Retina (tissue), 1 donor: ENCODE results near the gene TGFB2.

ENCODE experiments used
- DNase-seq: peaks from one replicate; pipeline ENCODE4 v3.0.0-alpha.2; 2016

The TGFB2 gene

DNA sequence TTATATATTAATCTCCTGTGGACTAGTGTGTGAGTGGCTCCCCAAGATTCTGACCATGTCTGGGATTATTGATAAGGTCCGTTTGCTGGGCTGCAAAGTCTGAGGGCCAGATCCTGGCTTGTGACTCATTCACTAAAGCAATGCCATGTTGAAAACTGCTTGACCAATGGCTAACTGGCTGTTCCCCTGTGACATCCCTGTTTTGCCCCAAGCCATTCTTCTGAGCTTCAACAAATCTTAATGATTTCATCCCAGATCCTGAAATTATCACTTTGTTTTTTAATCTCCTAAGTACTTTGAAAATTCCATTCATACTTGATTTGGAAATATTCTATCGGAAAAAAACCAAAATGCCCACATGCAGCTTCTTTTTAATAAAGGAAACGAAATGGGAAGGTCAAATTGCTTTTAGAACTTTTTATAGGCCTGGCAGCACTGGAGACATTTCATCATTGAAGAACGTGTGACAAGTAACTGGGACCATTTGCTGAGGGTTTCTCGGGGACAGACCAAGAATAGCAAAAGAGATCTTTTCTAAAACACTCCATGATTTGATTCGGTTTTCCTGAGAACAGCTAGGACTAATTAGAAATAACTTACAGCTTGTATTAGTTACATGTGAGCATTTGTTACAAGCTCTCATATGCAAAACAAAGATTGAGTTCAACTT, 121.3 kb downstream of the TGFB2 start:
- DNase-seq: no peak

GRCh38 chr1:218467101-218468072, 122.3 kb downstream of the TGFB2 start:
- DNase-seq: no peak

DNA sequence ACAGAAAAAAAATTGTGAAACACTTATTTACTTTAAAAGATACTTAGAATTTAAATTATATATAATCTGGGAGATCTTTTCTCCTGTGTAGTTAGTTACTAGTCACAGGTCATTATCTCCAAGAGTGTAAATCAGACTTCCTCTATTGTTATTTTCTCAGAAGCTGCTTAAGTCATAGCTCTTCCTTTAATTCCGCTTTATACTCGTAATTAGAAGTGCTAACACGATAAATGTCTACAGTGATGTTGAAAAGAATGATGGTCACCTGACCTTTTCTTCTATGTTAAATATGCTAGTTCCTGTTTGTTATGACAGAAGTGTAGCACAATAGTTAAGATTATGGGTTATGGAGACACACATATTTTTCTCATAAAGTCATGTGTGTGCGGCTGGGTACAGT, 123.6 kb downstream of the TGFB2 start:
- no peak for DNase-seq

GRCh38 chr1:218472885-218473284, 127.7 kb downstream of the TGFB2 start:
- no peak for DNase-seq

GRCh38 chr1:218473522-218473921, 128.4 kb downstream of the TGFB2 start:
- DNase-seq: no peak

GRCh38 chr1:218474128-218474527, 129.0 kb downstream of the TGFB2 start:
- no peak for DNase-seq

DNA sequence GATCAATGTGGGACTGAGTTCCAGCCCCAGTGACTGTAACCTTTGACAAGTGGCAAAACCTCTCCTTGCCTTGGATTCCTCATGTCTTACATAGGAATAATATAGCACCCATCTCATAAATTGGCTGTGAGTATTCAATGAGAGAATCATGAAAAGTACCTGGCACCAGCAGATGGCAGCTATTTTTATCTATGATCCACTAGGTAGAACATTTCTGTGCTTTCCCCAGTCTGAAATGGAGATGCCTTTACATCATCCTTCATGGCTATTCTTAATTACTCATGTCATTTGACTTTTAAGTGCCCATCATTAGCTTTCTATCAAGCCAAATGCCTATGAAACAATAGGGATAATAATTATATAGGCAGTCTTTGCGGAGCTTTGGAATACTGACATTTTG, 130.1 kb downstream of the TGFB2 start:
- DNase-seq: no peak

DNA sequence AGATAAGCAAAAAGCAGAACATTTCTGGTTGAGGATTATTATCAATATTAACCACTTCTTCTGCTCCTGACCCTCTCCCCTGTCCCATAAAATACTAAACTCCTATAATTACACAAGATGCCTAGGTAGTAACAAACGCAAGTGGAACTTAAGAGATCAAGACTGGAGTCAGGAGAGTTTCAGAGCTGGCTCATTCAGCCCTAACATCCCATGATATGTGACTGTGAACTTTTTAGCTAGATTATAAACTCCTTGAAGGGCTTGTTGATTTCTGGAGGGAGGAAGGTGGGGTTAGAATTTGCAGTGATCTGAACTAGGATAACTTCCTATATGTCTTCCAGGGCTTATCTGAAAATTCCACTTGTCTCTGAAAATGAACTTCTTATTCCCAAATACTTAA, 130.6 kb downstream of the TGFB2 start:
- no peak for DNase-seq

DNA sequence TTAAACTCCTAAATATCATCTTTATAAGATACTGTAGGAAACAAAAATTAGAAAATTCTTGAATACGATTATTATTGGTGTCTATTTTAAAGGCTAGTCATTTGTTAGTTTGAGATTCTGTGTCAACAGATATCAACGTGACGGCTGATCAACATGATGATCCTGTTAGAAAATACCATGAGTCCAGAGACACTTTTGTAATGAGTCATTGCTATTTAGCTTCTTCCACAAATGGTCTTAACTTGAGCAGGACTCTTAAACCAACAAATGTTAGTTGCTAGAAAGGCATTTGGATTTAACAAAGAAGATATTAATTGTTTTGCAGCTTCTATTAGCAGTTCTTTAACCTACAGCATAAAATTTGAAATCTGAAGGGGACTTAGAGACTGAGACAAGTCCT, 131.2 kb downstream of the TGFB2 start:
- no peak for DNase-seq

- DNase-seq: no peak
These were observed 133.2 kb downstream of the TGFB2 start for GRCh38 chr1:218478336-218478735.

GRCh38 chr1:218479436-218480115, 134.4 kb downstream of the TGFB2 start:
- no peak for DNase-seq

GRCh38 chr1:218480137-218480536, 135.0 kb downstream of the TGFB2 start:
- no peak for DNase-seq

- DNase-seq: no peak
These were observed 135.5 kb downstream of the TGFB2 start for GRCh38 chr1:218480588-218481099.

GRCh38 chr1:218481116-218481775, 136.1 kb downstream of the TGFB2 start:
- DNase-seq: no peak

DNA sequence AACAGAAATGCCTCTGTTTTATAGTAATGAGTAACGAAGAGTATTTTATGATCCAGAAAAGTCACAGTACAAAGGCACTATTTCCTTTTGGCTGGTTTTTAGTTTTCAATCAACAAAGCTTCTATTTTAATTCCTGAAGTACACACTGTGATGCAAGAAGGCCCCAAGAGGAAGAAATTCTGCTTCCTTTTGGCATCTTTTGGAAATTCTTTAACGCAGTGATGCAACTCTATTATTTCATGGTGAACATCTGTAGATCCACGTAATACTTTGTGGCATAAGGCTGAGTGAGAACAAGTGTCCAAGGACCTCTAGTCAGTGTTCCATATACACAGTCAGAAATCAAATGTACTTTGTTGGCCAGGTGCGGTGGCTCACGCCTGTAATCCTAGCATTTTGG, 137.5 kb downstream of the TGFB2 start:
- DNase-seq: no peak

DNA sequence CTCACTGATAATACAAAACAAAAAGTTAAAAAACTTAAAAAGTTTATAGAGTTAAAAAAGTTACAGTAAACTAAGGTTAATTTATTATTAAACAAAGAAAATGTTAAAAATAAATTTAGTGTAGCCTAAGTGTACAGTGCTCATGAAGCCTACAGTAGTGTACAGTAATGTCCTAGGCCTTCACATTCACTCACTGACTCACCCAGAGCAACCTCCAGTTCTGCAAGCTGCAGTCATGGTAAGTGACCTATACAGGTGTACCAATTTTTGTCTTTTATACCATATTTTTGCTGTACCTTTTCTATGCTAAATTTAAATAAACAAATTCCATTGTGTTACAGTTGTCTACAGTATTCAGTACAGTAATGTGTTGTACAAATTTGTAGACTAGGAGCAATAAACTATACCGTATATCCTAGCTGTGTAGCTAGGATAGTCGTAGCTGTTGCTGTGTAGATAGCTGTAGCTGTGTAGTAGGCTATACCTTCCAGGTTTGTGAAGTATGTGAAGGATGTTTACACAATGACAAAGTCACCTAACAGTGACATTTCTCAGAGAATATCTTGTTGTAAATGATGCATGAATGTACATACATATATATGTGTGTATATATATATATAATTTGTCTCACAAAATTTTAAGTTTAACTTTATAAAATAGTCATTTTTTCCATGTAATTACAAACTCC, 140.2 kb downstream of the TGFB2 start:
- DNase-seq: no peak

DNA sequence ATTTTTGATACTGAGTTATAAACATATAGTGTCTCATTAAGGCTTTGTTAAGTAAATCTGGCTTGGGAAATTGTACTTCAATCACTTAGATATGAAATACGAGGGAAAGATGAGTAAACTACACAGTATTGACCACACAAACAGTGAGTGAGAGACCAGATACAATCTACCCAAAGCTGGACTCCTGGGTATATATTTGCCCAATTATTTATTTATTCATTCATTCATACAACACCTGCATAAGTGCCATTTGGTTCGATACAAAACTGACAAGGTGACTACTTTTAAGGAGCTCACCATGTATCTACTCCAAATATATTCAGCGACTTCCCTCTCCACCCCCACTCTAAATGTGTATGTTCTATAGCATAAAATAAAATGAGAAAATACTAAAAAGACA, 143.4 kb downstream of the TGFB2 start:
- no peak for DNase-seq

DNA sequence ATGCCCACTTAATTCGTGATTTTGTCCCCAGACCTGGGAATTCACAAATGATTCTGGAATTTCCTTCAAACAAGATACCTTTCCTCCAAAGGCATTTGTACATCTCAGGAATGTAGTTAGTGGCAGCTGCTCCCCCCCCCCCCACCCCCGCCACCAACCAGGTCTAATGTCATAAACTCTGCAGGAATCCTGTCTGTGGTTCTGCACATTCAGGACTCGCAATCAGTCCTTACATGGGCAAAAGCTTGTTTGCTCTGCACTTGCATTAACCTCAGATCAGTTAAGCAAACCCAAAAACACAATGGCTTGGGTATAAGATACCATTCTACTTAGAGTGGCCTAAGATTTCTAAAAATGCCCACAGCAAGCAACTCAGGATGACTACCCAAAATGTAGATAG, 143.8 kb downstream of the TGFB2 start:
- DNase-seq: no peak

DNA sequence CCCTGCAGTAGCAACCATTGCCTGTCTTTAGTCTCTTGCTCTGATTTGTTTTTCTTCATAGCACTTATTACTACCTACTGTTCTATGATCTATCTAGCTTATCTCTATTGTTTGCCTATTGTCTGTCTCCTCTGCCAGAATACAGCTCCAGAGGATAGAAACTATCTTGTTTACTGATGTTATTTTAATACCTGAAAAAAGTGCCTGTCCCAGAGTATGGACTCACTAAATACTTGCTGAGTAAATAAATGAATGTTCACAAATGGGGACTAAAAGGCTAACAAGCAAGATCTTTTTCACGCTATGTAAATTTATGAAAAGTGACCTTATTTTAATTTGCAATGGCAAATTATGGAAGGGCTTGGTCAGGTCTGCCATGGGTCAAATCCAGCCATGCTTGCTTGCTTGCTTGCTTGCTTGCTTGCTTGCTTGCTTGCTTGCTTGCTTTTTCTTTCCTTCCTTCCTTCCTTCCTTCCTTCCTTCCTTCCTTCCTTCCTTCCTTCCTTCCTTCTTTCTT, 145.3 kb downstream of the TGFB2 start:
- no peak for DNase-seq

DNA sequence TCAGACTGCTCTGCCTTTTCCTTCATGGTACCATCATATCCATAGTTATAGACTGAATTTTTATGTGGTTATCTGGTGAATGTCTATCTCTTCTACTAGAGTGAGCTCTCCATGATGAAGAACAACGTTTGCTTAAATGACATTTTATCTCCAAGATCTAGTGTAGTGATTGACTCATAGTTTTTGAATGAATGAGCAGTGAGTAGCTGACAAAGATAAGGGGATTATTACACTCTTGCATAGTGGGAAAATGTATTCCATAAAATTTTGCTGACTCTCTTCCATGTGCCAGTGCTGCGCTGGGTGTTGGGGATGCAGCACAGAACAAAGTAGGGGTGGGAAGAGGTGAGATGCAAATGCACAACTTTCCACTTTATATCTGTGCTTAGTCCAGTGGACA, 147.7 kb downstream of the TGFB2 start:
- no peak for DNase-seq

- no peak for DNase-seq
These were observed 148.8 kb downstream of the TGFB2 start for GRCh38 chr1:218493986-218494385.
